HepG2 (cell line): Measurements from ENCODE around the gene LMF2. TPM values are rescaled to one million over a fixed set of nuclear protein-coding genes. Genes with fewer than 3 reads are reported as not detected.

Source experiments
- ATAC-seq: fragments of 200-7000 bp; cut with Tn5 transposase; 3 replicates; pipeline ENCODE4 v1.9.1; 2020; ENCODE audit warnings: mild to moderate bottlenecking, moderate library complexity
- BruUV-seq: library from RNA; stranded (reverse); fragments of 400-500 nt; replicated peaks from 2 replicates; lab custom pipeline; 2021; lab: Mats Ljungman, UMichigan
- CTCF ChIA-PET: fragments of 300-600 bp; formaldehyde crosslinking; extraction: SDS; loops from one replicate; lab custom pipeline; 2021; ENCODE audit warnings: low total read pairs, inconsistent platforms, low intra/inter-chr PET ratio; lab: Yijun Ruan, JAX
- POLR2A ChIA-PET: fragments of 350-600 bp; sonication (Branson Sonifier 250); formaldehyde crosslinking; loops from one replicate; lab custom pipeline; 2020; ENCODE audit warnings: antibody characterized with exemption, inconsistent platforms; lab: Yijun Ruan, JAX
- DNase-seq: peaks from one replicate; pipeline ENCODE4 v3.0.0-alpha.2; 2015; ENCODE audit warnings: low spot score
- FAIRE-seq: peaks from 3 replicates; lab custom pipeline; 2011; peaks lifted over from hg19 to GRCh38; lab: Jason Lieb, UNC
- H2AFZ ChIP-seq: one replicate; pipeline ENCODE4 v1.6.1; 2011; ENCODE audit warnings: low read length, inconsistent platforms
- H3K27ac ChIP-seq: fragments of 300-600 bp; 3 replicates; pipeline ENCODE4 v1.8.0; 2011; ENCODE audit warnings: mixed run types, mild to moderate bottlenecking, mixed read lengths, low read length, inconsistent platforms; ENCODE audit not compliant: insufficient read depth; ENCODE audit errors: extremely low read length
- H3K27me3 ChIP-seq, 2 experiments: fragments of 200-600 bp in 1 of 2; 2 replicates in 1 of 2; 3 replicates in 1 of 2; pipeline versions ENCODE4 v1.6.0 to v1.8.0; 2011; ENCODE audit warnings: low read length in 2 of 2, mild to moderate bottlenecking in 2 of 2, moderate library complexity in 2 of 2, inconsistent platforms in 1 of 2; ENCODE audit not compliant: insufficient read depth in 2 of 2, control insufficient read depth in 1 of 2
- H3K36me3 ChIP-seq, 2 experiments: fragments of 200-600 bp in 1 of 2; replicated peaks in 1 of 2; 2 replicates in 1 of 2; 3 replicates in 1 of 2; pipeline versions ENCODE4 v1.5.1 to v1.8.0; 2011; ENCODE audit warnings: low read length in 2 of 2, inconsistent platforms in 1 of 2; ENCODE audit not compliant: insufficient read depth in 2 of 2, control insufficient read depth in 1 of 2
- H3K4me1 ChIP-seq: 2 replicates; pipeline ENCODE4 v1.5.1; 2012; ENCODE audit warnings: low read length, inconsistent platforms; ENCODE audit not compliant: insufficient read depth
- H3K4me2 ChIP-seq: 2 replicates; pipeline ENCODE4 v1.6.0; 2011; ENCODE audit warnings: low read depth, low read length, inconsistent platforms
- H3K4me3 ChIP-seq, 3 experiments: fragments of 200-600 bp in 1 of 3; sonication (generic), shearing (Covaris generic) in 1 of 3; replicated peaks in 1 of 3; 2 replicates each; pipeline ENCODE4 v1.5.1; 2011 to 2016; ENCODE audit warnings: low read length in 3 of 3, inconsistent platforms in 2 of 3, low read depth in 2 of 3, mild to moderate bottlenecking in 2 of 3, control low read depth in 1 of 3, mixed read lengths in 1 of 3; ENCODE audit not compliant: insufficient read depth in 1 of 3
- H3K79me2 ChIP-seq: one replicate; pipeline ENCODE4 v1.6.1; 2011; ENCODE audit warnings: low read length, inconsistent platforms; ENCODE audit not compliant: insufficient read depth
- H3K9ac ChIP-seq: 2 replicates; pipeline ENCODE4 v1.6.0; 2011; ENCODE audit warnings: mild to moderate bottlenecking, low read depth, low read length, inconsistent platforms; ENCODE audit not compliant: insufficient read depth
- H3K9me3 ChIP-seq: 2 replicates; pipeline ENCODE4 v1.5.1; 2012; ENCODE audit warnings: mild to moderate bottlenecking, low read length
- H4K20me1 ChIP-seq: 2 replicates; pipeline ENCODE4 v1.6.0; 2011; ENCODE audit warnings: inconsistent platforms, mild to moderate bottlenecking, low read length, moderate library complexity; ENCODE audit not compliant: insufficient read depth
- HNRNPK ChIP-seq: fragments of 200-400 bp; formaldehyde crosslinking; IDR thresholded peaks from 2 replicates; pipeline ENCODE4 v1.6.1; 2018; ENCODE audit warnings: low read length, low read depth, moderate library complexity, mild to moderate bottlenecking; ENCODE audit not compliant: poor library complexity, severe bottlenecking
- KDM6A ChIP-seq: IDR thresholded peaks from 2 replicates; pipeline ENCODE4 v1.6.1; 2016; ENCODE audit warnings: low read depth
- KLF13 ChIP-seq: sonication (generic); formaldehyde crosslinking; IDR thresholded peaks from 2 replicates; pipeline ENCODE4 v1.4.0; 2020; ENCODE audit warnings: mild to moderate bottlenecking, missing genetic modification reagents
- MLLT10 ChIP-seq: sonication (generic); formaldehyde crosslinking; IDR thresholded peaks from 2 replicates; pipeline ENCODE4 v1.4.0; 2020; ENCODE audit warnings: missing genetic modification reagents
- NCOA2 ChIP-seq: sonication (generic); formaldehyde crosslinking; IDR thresholded peaks from 2 replicates; pipeline ENCODE4 v1.8.0; 2022; ENCODE audit warnings: inconsistent platforms
- NFRKB ChIP-seq: fragments of 450-650 bp; IDR thresholded peaks from 2 replicates; pipeline ENCODE4 v1.6.1; 2017
- RAD21 ChIP-seq: fragments of 450-650 bp; formaldehyde crosslinking; IDR thresholded peaks from 2 replicates; pipeline ENCODE4 v1.5.0; 2020; ENCODE audit warnings: mild to moderate bottlenecking
- SMAD9 ChIP-seq: sonication (generic); formaldehyde crosslinking; IDR thresholded peaks from 2 replicates; pipeline ENCODE4 v1.5.1; 2020; ENCODE audit warnings: mild to moderate bottlenecking, missing genetic modification reagents
- SRSF9 ChIP-seq: fragments of 200-400 bp; formaldehyde crosslinking; IDR thresholded peaks from 2 replicates; pipeline ENCODE4 v1.6.1; 2018; ENCODE audit warnings: borderline replicate concordance, mild to moderate bottlenecking, low read depth, low read length; ENCODE audit not compliant: insufficient read depth, poor library complexity, severe bottlenecking
- ZFP36L2 ChIP-seq: sonication (generic); formaldehyde crosslinking; IDR thresholded peaks from 2 replicates; pipeline ENCODE4 v1.4.0; 2020; ENCODE audit warnings: missing genetic modification reagents
- ZNF746 ChIP-seq: sonication (generic); formaldehyde crosslinking; IDR thresholded peaks from 2 replicates; pipeline ENCODE4 v1.8.0; 2022; ENCODE audit warnings: mild to moderate bottlenecking, missing genetic modification reagents
- ZNF782 ChIP-seq: sonication (generic); formaldehyde crosslinking; IDR thresholded peaks from 2 replicates; pipeline ENCODE4 v1.4.0; 2020; ENCODE audit warnings: missing genetic modification reagents, mild to moderate bottlenecking, borderline replicate concordance
- ZNF790 ChIP-seq: sonication (generic); formaldehyde crosslinking; IDR thresholded peaks from 2 replicates; pipeline ENCODE4 v1.8.0; 2022; ENCODE audit warnings: missing genetic modification reagents, mild to moderate bottlenecking, borderline replicate concordance
- WGBS: methylation state at CpG from one replicate; pipeline ENCODE4 v1.1.6; 2017; ENCODE audit warnings: low lambda C conversion rate; 5-methylcytosine and 5-hydroxymethylcytosine counted together
- in situ Hi-C: cut with HindIII; loops from 2 replicates; pipeline ENCODE4 v1.10.0; 2017; ENCODE audit warnings: low pct_unique_long_range_greater_than_20kb; ENCODE audit not compliant: extremely low pct_ligation_motif_present
- intact Hi-C: fragments of 100-400 bp; cut with micrococcal nuclease; formaldehyde crosslinking; loops from one replicate; pipeline ENCODE4 v1.10.0; 2022; ENCODE audit not compliant: unreplicated experiment
- polyA plus RNA-seq, 8 experiments: library from polyadenylated mRNA; depleted of rRNA in 3 of 8; stranded (reverse) in 7 of 8; unstranded in 1 of 8; fragments of >200 nt; fragmentation: Illumina TruSeq in 4 of 8; extraction: Trizol in 4 of 8; gene quantifications; 2 replicates each; pipeline versions ENCODE4 v1.2.1 to v1.2.3, GENCODE V29; 2011 to 2016; ENCODE audit warnings: low read depth in 4 of 8, missing spikeins in 1 of 8, mixed read lengths in 1 of 8; ENCODE audit not compliant: insufficient read depth in 1 of 8
- total RNA-seq, 5 experiments: library from RNA; depleted of rRNA; stranded (reverse); fragments of >200 nt; fragmentation: Illumina TruSeq; extraction: Trizol; gene quantifications; 2 replicates each; pipeline ENCODE4 v1.2.3, GENCODE V29; 2016; ENCODE audit warnings: low read depth in 1 of 5
- TF ChIP-seq, protein P1 (sequence below): sonication (generic); formaldehyde crosslinking; IDR thresholded peaks from 2 replicates; pipeline ENCODE4 v1.8.0; 2022; ENCODE audit warnings: missing genetic modification reagents, mild to moderate bottlenecking, borderline replicate concordance
- TF ChIP-seq, protein P2 (sequence below): sonication (generic); formaldehyde crosslinking; IDR thresholded peaks from 2 replicates; pipeline ENCODE4 v1.4.0; 2020; ENCODE audit warnings: missing genetic modification reagents
- TF ChIP-seq, protein P3 (sequence below): conservative IDR thresholded peaks from 2 replicates; pipeline ENCODE4 v1.6.1; 2018; ENCODE audit warnings: missing genetic modification reagents
- TF ChIP-seq, protein P4 (sequence below): sonication (generic); formaldehyde crosslinking; IDR thresholded peaks from 2 replicates; pipeline ENCODE4 v1.9.0; 2021; ENCODE audit warnings: missing genetic modification reagents, borderline replicate concordance
- TF ChIP-seq, protein P5 (sequence below): IDR thresholded peaks from 2 replicates; pipeline ENCODE4 v1.6.1; 2016; ENCODE audit warnings: mild to moderate bottlenecking, missing biosample characterization, missing genetic modification reagents

The LMF2 gene
- total and polyA plus RNA-seq, 2 of the 13 experiments (the other 11 are each of a cell fraction or from before 2014, with no cell fraction given): 23.3 to 30.6 TPM

DNA sequence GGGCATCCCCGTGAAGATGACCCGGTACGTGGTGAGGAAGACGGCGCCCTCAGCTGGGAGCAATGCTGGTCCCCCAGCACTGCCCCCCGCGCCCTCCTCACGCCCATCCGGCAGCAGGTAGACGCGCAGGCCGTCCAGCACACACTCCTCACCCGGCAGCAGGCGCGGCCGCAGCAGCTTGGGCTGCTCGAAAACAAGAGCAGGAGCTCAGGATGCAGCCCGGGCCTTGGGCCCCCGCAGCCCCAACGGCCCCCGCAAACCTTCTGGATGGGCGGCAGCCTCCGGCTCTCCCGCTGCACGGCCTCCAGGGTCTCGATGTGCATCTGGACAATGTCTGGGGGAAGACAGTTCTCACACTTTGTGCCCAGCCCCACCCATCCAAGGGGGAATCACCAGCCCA is 46.0 kb downstream of the LMF2 start (continued):
- TF ChIP-seq, protein P1, sequence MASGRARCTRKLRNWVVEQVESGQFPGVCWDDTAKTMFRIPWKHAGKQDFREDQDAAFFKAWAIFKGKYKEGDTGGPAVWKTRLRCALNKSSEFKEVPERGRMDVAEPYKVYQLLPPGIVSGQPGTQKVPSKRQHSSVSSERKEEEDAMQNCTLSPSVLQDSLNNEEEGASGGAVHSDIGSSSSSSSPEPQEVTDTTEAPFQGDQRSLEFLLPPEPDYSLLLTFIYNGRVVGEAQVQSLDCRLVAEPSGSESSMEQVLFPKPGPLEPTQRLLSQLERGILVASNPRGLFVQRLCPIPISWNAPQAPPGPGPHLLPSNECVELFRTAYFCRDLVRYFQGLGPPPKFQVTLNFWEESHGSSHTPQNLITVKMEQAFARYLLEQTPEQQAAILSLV (CRISPR knock-in tag): no peak
- no peak for TF ChIP-seq ZNF782 (CRISPR knock-in tag)

DNA sequence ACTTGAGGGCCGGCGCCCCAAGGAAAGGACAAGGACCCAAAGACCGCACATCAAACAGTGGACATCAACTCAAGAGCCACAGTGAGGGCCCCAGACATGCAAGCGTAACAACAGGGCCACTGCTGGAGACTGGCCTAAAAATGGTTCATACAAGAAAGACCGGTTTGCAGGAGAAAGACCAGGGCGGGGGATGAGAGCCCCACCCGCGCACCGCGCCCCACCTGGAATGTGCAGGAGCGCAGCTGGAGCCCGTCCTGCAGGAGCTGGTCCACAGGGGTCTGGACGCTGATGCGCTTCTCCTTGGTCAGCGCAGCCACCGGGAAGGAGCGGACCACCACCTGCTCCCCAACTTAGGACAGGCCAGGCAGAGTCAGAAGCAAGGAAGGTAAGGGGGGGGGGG is 46.6 kb downstream of the LMF2 start:
- no peak for TF ChIP-seq HNRNPK
- no peak for TF ChIP-seq KDM6A (CRISPR knock-in tag)
- no peak for TF ChIP-seq RAD21 (CRISPR knock-in tag)
- TF ChIP-seq NFRKB: no peak
- no peak for TF ChIP-seq SRSF9
- TF ChIP-seq, protein P2, sequence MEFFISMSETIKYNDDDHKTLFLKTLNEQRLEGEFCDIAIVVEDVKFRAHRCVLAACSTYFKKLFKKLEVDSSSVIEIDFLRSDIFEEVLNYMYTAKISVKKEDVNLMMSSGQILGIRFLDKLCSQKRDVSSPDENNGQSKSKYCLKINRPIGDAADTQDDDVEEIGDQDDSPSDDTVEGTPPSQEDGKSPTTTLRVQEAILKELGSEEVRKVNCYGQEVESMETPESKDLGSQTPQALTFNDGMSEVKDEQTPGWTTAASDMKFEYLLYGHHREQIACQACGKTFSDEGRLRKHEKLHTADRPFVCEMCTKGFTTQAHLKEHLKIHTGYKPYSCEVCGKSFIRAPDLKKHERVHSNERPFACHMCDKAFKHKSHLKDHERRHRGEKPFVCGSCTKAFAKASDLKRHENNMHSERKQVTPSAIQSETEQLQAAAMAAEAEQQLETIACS: no peak
- TF ChIP-seq ZNF746 (CRISPR knock-in tag): no peak
- TF ChIP-seq SMAD9 (CRISPR knock-in tag): no peak
- no peak for TF ChIP-seq NCOA2
- TF ChIP-seq MLLT10 (CRISPR knock-in tag): no peak
- TF ChIP-seq KLF13: no peak
- TF ChIP-seq, protein P3, sequence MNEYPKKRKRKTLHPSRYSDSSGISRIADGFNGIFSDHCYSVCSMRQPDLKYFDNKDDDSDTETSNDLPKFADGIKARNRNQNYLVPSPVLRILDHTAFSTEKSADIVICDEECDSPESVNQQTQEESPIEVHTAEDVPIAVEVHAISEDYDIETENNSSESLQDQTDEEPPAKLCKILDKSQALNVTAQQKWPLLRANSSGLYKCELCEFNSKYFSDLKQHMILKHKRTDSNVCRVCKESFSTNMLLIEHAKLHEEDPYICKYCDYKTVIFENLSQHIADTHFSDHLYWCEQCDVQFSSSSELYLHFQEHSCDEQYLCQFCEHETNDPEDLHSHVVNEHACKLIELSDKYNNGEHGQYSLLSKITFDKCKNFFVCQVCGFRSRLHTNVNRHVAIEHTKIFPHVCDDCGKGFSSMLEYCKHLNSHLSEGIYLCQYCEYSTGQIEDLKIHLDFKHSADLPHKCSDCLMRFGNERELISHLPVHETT (CRISPR knock-in tag): no peak
- no peak for TF ChIP-seq ZNF790 (CRISPR knock-in tag)
- no peak for TF ChIP-seq ZFP36L2
- TF ChIP-seq, protein P4, sequence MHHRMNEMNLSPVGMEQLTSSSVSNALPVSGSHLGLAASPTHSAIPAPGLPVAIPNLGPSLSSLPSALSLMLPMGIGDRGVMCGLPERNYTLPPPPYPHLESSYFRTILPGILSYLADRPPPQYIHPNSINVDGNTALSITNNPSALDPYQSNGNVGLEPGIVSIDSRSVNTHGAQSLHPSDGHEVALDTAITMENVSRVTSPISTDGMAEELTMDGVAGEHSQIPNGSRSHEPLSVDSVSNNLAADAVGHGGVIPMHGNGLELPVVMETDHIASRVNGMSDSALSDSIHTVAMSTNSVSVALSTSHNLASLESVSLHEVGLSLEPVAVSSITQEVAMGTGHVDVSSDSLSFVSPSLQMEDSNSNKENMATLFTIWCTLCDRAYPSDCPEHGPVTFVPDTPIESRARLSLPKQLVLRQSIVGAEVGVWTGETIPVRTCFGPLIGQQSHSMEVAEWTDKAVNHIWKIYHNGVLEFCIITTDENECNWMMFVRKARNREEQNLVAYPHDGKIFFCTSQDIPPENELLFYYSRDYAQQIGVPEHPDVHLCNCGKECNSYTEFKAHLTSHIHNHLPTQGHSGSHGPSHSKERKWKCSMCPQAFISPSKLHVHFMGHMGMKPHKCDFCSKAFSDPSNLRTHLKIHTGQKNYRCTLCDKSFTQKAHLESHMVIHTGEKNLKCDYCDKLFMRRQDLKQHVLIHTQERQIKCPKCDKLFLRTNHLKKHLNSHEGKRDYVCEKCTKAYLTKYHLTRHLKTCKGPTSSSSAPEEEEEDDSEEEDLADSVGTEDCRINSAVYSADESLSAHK (CRISPR knock-in tag): no peak
- TF ChIP-seq, protein P5, sequence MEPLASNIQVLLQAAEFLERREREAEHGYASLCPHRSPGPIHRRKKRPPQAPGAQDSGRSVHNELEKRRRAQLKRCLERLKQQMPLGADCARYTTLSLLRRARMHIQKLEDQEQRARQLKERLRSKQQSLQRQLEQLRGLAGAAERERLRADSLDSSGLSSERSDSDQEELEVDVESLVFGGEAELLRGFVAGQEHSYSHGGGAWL (CRISPR knock-in tag): no peak
- intact Hi-C loops: no loop called here
- H3K4me2 ChIP-seq: no peak overlapping the region

More for the DNA sequence above, 46.6 kb downstream of the LMF2 start:
- Histone ChIP-seq H3K9ac (no peak overlapping the region), H3K4me1 (no peaks in the 10 kb centered on the region), H3K27ac (no peak overlapping the region), H4K20me1 (no peaks in the 10 kb centered on the region), H2AFZ (no peak overlapping the region), H3K27me3 (no peaks in the 10 kb centered on the region), H3K9me3 (no peaks in the 10 kb centered on the region), H3K4me3 (no peak overlapping the region), H3K79me2 (no peaks in the 10 kb centered on the region), H3K36me3 (peaks cover 34 to 63% of the 10 kb centered on the region in 2 experiments; a peak in 4 of 5 replicates)
- 98% methylated on average over 17 of the region's 17 CpGs for WGBS
- ATAC-seq (no peak), FAIRE-seq (no peak), DNase-seq (no peak)
- BruUV-seq: no TSS peak
- in situ Hi-C loops: no loop called here
- POLR2A ChIA-PET: no interaction called here
- CTCF ChIA-PET: no interaction called here
